H1 (cell line): Measurements from ENCODE around the gene POU2AF3. TPM values are rescaled to one million over a fixed set of nuclear protein-coding genes. Genes with fewer than 3 reads are reported as not detected.
"Not testable (repeated sequence)": the region's sequence is repeated elsewhere in the genome, so short reads cannot be mapped to it uniquely, and the experiment has no call there.

Source experiments
- CTCF ChIA-PET: fragments of 300-600 bp; sonication (Branson Sonifier 250); formaldehyde crosslinking; loops from one replicate; lab custom pipeline; 2021; ENCODE audit not compliant: partially characterized antibody; lab: Charles Lee
- POLR2A ChIA-PET: fragments of 300-600 bp; sonication (Branson Sonifier 250); formaldehyde crosslinking; loops from one replicate; lab custom pipeline; 2021; ENCODE audit warnings: inconsistent platforms; ENCODE audit not compliant: partially characterized antibody; lab: Charles Lee
- DNase-seq, 2 experiments: peaks; one replicate each; pipeline versions ENCODE4 v3.0.0 to v3.0.0-alpha.2; 2010 to 2022; ENCODE audit warnings: low spot score in 2 of 2, low read depth in 1 of 2, mixed read lengths in 1 of 2
- FAIRE-seq: peaks from 2 replicates; lab custom pipeline; 2011; peaks lifted over from hg19 to GRCh38; lab: Jason Lieb, UNC
- H2AFZ ChIP-seq: 2 replicates; pipeline ENCODE4 v1.8.1; 2012; ENCODE audit warnings: low read length, inconsistent platforms
- H2AK5ac ChIP-seq: 2 replicates; pipeline ENCODE4 v1.6.1; 2013; ENCODE audit warnings: low read depth, low read length
- H2BK120ac ChIP-seq: replicated peaks from 2 replicates; pipeline ENCODE3; 2013; ENCODE audit warnings: low read depth, low read length, inconsistent platforms
- H2BK12ac ChIP-seq: 2 replicates; pipeline ENCODE4 v1.6.1; 2013; ENCODE audit warnings: low read depth, low read length
- H2BK15ac ChIP-seq: 2 replicates; pipeline ENCODE4 v1.6.1; 2013; ENCODE audit warnings: low read length
- H2BK20ac ChIP-seq: 2 replicates; pipeline ENCODE4 v1.6.1; 2013; ENCODE audit warnings: low read length
- H2BK5ac ChIP-seq: 2 replicates; pipeline ENCODE4 v1.6.1; 2013; ENCODE audit warnings: low read depth, low read length
- H3K14ac ChIP-seq: 2 replicates; pipeline ENCODE4 v1.6.1; 2013; ENCODE audit warnings: inconsistent platforms; ENCODE audit not compliant: insufficient read length
- H3K18ac ChIP-seq: 2 replicates; pipeline ENCODE4 v1.6.1; 2013; ENCODE audit warnings: low read length; ENCODE audit errors: extremely low read depth
- H3K23ac ChIP-seq: 2 replicates; pipeline ENCODE4 v1.6.1; 2013; ENCODE audit warnings: inconsistent platforms; ENCODE audit not compliant: insufficient read length
- H3K23me2 ChIP-seq: 2 replicates; pipeline ENCODE4 v1.6.1; 2013; ENCODE audit warnings: low read depth, low read length
- H3K27ac ChIP-seq: 2 replicates; pipeline ENCODE4 v1.6.1; 2011; ENCODE audit warnings: low read depth, low read length, inconsistent platforms
- H3K27me3 ChIP-seq, 4 experiments: replicated peaks in 1 of 4; 1 replicate in 1 of 4; 2 replicates in 3 of 4; pipeline versions ENCODE4 v1.6.1 to v1.8.1; 2011 to 2013; ENCODE audit warnings: low read length in 3 of 4, mild to moderate bottlenecking in 3 of 4, inconsistent platforms in 2 of 4, mixed read lengths in 2 of 4, moderate library complexity in 1 of 4; ENCODE audit not compliant: control insufficient read depth in 3 of 4, insufficient read depth in 3 of 4; ENCODE audit errors: extremely low read depth in 1 of 4
- H3K36me3 ChIP-seq, 4 experiments: 2 replicates each; pipeline versions ENCODE4 v1.6.1 to v1.8.1; 2011 to 2013; ENCODE audit warnings: mild to moderate bottlenecking in 4 of 4, low read length in 3 of 4, moderate library complexity in 2 of 4, control low read depth in 1 of 4, inconsistent platforms in 1 of 4; ENCODE audit not compliant: insufficient read depth in 4 of 4, control insufficient read depth in 2 of 4
- H3K4ac ChIP-seq: replicated peaks from 2 replicates; pipeline ENCODE3; 2013; ENCODE audit warnings: low read length, low read depth, mixed read lengths, inconsistent platforms; ENCODE audit not compliant: insufficient read length
- H3K4me1 ChIP-seq, 4 experiments: replicated peaks in 1 of 4; 1 replicate in 1 of 4; 2 replicates in 3 of 4; pipeline versions ENCODE4 v1.6.1 to v1.8.1; 2011 to 2013; ENCODE audit warnings: low read length in 3 of 4, inconsistent platforms in 2 of 4, mixed read lengths in 1 of 4; ENCODE audit not compliant: insufficient read depth in 4 of 4, control insufficient read depth in 3 of 4
- H3K4me2 ChIP-seq, 2 experiments: 2 replicates each; pipeline versions ENCODE4 v1.6.1 to v1.8.1; 2011 to 2013; ENCODE audit warnings: low read depth in 2 of 2, low read length in 2 of 2, control low read depth in 1 of 2, inconsistent platforms in 1 of 2, mild to moderate bottlenecking in 1 of 2; ENCODE audit not compliant: insufficient read depth in 1 of 2
- H3K4me3 ChIP-seq, 4 experiments: fragments of 200-600, 300-600 bp in 1 of 4; sonication (generic), shearing (Covaris generic), sonication (Bioruptor Twin) in 1 of 4; 2 replicates each; pipeline versions ENCODE4 v1.5.1 to v1.8.1; 2011 to 2016; ENCODE audit warnings: low read length in 4 of 4, low read depth in 3 of 4, control low read depth in 2 of 4, inconsistent platforms in 2 of 4, mild to moderate bottlenecking in 2 of 4, mixed read lengths in 1 of 4, moderate library complexity in 1 of 4; ENCODE audit not compliant: insufficient read depth in 2 of 4; ENCODE audit errors: extremely low read depth in 1 of 4
- H3K56ac ChIP-seq: replicated peaks from 2 replicates; pipeline ENCODE3; 2013; ENCODE audit warnings: low read depth, mild to moderate bottlenecking, mixed read lengths, low read length, inconsistent platforms; ENCODE audit not compliant: insufficient read length
- H3K79me1 ChIP-seq: 2 replicates; pipeline ENCODE4 v1.6.1; 2013; ENCODE audit warnings: low read depth, low read length, control low read depth
- H3K79me2 ChIP-seq, 2 experiments: 2 replicates each; pipeline versions ENCODE4 v1.6.1 to v1.8.1; 2012 to 2013; ENCODE audit warnings: low read length in 2 of 2, mild to moderate bottlenecking in 2 of 2, inconsistent platforms in 1 of 2; ENCODE audit not compliant: insufficient read depth in 2 of 2, control insufficient read depth in 1 of 2
- H3K9ac ChIP-seq, 4 experiments: replicated peaks in 1 of 4; 1 replicate in 1 of 4; 2 replicates in 3 of 4; pipeline versions ENCODE4 v1.6.1 to v1.8.1; 2011 to 2013; ENCODE audit warnings: low read depth in 3 of 4, low read length in 3 of 4, control low read depth in 2 of 4, mild to moderate bottlenecking in 2 of 4, moderate library complexity in 2 of 4, inconsistent platforms in 1 of 4; ENCODE audit errors: extremely low read depth in 1 of 4
- H3K9me3 ChIP-seq, 2 experiments: 2 replicates each; pipeline versions ENCODE4 v1.6.1 to v1.8.1; 2012 to 2013; ENCODE audit warnings: mild to moderate bottlenecking in 2 of 2, moderate library complexity in 2 of 2, control low read depth in 1 of 2, inconsistent platforms in 1 of 2, low read depth in 1 of 2, low read length in 1 of 2, mixed read lengths in 1 of 2; ENCODE audit not compliant: insufficient read depth in 2 of 2
- H4K20me1 ChIP-seq, 2 experiments: replicated peaks in 1 of 2; 2 replicates each; pipeline versions ENCODE3 to v1.8.1; 2011 to 2013; ENCODE audit warnings: inconsistent platforms in 2 of 2, low read length in 2 of 2, mild to moderate bottlenecking in 1 of 2; ENCODE audit not compliant: insufficient read depth in 2 of 2, control insufficient read depth in 1 of 2
- H4K5ac ChIP-seq: 2 replicates; pipeline ENCODE4 v1.6.1; 2013; ENCODE audit warnings: low read length, low read depth, mixed read lengths, inconsistent platforms; ENCODE audit not compliant: insufficient read length
- H4K8ac ChIP-seq: 2 replicates; pipeline ENCODE4 v1.8.0; 2013; ENCODE audit warnings: mild to moderate bottlenecking, moderate library complexity, low read length, inconsistent platforms; ENCODE audit not compliant: insufficient read depth; ENCODE audit errors: extremely low read depth
- H4K91ac ChIP-seq: replicated peaks from 2 replicates; pipeline ENCODE3; 2013; ENCODE audit warnings: low read length, mixed read lengths, inconsistent platforms; ENCODE audit not compliant: insufficient read length
- WGBS, 2 experiments: shearing (Covaris generic) in 1 of 2; methylation state at CpG; one replicate each; pipeline versions ENCODE4 v1.1.6 to v1.1.7; 2013 to 2015; ENCODE audit warnings: low lambda C conversion rate in 2 of 2, mixed read lengths in 2 of 2, inconsistent platforms in 1 of 2, low coverage in 1 of 2, missing lambda C conversion rate in 1 of 2; ENCODE audit not compliant: insufficient replicate concordance in 2 of 2, insufficient coverage in 1 of 2, insufficient read length in 1 of 2; ENCODE audit errors: extremely low coverage in 1 of 2, missing lambda C conversion rate in 1 of 2; 5-methylcytosine and 5-hydroxymethylcytosine counted together
- polyA plus RNA-seq, 7 experiments: library from polyadenylated mRNA; depleted of rRNA in 3 of 7; stranded (reverse) in 5 of 7; unstranded in 2 of 7; fragments of >200 nt in 5 of 7; fragments of 200-250 nt in 2 of 7; gene quantifications; 1 replicate in 5 of 7; 2 replicates in 1 of 7; 4 replicates in 1 of 7; pipeline versions ENCODE4 v1.2.1 to v1.2.3, GENCODE V29; 2011 to 2013; ENCODE audit warnings: missing spikeins in 2 of 7, mixed read lengths in 2 of 7
- total RNA-seq: library from RNA; stranded (reverse); fragmentation: NEBNext Ultra II Directional; extraction: Animal tissue kit (Norgen Biotek cat#: 25700); gene quantifications from 2 replicates; pipeline ENCODE4 v1.2.1, GENCODE V29; 2021

The POU2AF3 gene
- total and polyA plus RNA-seq, 2 of the 8 experiments (the other 6 are each of a cell fraction or from before 2014, with no cell fraction given): 1.2 to 5.7 TPM

DNA sequence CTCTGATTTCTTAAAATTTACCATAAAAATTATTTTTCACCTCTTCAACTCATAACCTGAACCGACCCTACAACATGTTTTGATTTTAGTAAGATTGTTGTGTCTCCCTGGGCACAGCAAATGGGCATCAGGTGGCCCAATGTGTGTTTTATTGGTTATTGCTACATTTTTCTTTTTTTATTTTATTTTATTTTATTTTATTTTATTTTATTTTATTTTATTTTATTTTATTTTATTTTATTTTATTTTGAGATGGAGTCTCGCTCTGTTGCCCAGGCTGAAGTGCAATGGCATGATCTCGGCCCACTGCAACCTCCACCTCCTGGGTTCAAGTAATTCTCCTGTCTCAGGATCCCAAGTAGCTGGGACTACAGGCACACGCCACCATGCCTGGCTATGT is 30.0 kb upstream of the POU2AF3 start:
- CTCF ChIA-PET: interaction anchor here (0.7 to 2.3 kb wide), 6 partner anchors 14 to 178 kb away, joined by 3 to 8 read pairs (median 5); no protein-coding TSS in a partner anchor

More for the DNA sequence above, 30.0 kb upstream of the POU2AF3 start:
- H3K23ac ChIP-seq, H3K4me2 ChIP-seq, H3K4me1 ChIP-seq, H3K23me2 ChIP-seq, H2BK120ac ChIP-seq, H4K8ac ChIP-seq, H3K27ac ChIP-seq, H3K56ac ChIP-seq, H3K36me3 ChIP-seq, H2AFZ ChIP-seq, H3K9ac ChIP-seq, H3K27me3 ChIP-seq, H2BK12ac ChIP-seq, H2AK5ac ChIP-seq, H3K14ac ChIP-seq, H3K4ac ChIP-seq, H4K5ac ChIP-seq, H3K4me3 ChIP-seq, H3K18ac ChIP-seq, H3K79me2 ChIP-seq, FAIRE-seq, H2BK5ac ChIP-seq, H2BK20ac ChIP-seq, H2BK15ac ChIP-seq, DNase-seq, H3K9me3 ChIP-seq, POLR2A ChIA-PET, H3K79me1 ChIP-seq, H4K91ac ChIP-seq, H4K20me1 ChIP-seq: not testable (repeated sequence)
- 92 to 100% methylated on average over 1 to 4 of the region's 4 CpGs for WGBS, 2 experiments
